ENCODE data around the gene NECTIN1.

The NECTIN1 gene

DNA sequence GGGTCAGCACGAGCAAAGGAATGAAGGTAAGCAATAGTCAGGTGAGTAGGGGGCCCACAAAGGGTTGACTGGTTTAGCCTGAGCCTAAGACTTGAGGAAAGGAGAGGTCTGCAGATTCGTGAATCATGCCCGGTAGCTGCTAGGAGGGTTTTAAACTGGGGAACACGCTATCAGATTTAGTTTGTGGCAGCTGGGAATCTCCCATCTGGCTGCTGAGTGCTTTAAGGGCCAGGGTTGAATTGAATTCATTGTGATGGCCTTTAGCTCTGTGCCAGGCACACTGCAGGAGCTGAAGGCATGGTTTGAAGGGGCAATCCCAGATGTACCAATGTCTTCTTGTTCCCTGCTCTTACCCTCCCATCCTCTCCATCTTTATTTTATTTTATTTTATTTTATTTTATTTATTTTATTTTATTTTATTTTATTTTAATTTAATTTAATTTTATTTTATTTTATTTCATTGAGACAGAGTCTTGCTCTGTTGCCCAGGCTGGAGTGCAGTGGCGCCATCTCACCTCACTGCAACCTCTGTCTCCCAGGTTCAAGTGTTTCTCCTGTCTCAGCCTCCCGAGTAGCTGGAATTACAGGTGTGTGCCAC, 1.9 kb upstream of the NECTIN1 start:
- no peak for DNase-seq (ENCODE audit: low read depth in 2 of 2)

DNA sequence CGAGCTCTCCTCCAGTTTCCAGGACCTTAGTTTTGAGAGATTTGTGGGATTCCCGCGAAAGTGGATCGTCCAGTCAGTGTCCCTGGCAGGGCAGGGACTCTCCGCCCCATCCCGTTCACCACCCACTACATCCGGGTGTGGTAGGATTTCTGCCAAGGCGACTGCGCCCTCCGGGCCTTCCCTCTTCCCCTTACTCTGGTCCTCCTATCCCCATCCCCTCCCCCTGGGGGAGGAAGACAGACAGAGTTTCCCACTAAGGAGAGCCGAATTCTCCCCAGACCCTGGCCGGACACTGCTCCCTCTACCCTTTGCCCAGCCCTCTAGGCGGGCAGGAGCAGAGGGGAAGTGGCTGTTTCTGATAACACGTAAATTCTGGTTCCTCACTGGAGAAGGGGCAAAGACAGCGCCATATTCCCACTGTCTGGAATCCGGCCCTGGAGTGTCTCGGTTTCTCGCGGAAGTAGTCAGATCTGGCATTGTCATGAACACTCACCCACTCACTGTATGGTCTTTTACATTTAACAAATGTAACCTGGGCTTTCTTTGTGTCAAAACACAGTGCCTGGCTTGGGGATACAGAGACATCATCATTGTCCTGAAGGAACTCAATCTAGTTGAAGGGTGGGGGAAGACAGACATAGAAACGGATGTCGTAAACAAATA, 1.1 kb upstream of the NECTIN1 start:
- DNase-seq (ENCODE audit: low read depth in 2 of 2), result no peak

DNA sequence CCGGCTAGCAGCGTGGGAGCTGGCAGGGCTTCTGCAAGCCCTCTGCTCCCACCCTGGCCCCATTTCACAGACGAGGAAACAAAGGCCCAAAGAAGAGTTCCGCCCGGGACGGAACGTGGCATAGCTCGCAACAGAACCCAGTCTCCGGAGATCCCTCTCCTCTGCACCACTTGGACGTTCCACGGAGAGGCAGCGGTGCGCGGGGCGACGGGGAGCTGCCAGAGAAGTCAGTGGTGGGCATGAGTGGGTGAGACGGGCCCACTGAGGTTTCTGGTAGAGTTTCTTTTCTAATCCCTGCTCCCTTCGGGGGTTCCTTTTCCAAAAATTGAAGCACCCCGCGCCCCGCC, 554 bp upstream of the NECTIN1 start:
- DNase-seq (ENCODE audit: low read depth in 2 of 2), result no peak

DNA sequence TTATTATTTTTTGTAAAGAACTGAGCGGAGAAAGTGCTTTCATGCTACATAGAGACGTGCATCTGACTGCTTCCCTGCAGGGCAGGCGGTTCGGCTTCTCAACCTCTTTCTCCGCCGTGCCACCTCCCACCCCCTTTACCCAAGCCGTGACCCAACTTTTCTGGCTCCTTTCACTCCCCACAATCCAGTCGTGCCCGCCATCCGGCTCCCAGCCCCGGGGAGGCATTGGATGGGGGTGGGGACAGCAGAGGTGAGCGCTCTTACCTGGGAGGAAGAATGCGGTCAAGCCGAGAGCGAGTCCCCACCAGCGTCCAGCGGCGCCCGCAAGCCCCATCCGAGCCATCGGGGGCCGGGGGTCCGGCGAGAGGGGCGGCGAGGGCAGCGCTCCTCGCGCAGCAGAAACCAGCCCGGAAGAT, 781 bp downstream of the NECTIN1 start:
- no peak for DNase-seq (ENCODE audit: low read depth in 2 of 2)

DNA sequence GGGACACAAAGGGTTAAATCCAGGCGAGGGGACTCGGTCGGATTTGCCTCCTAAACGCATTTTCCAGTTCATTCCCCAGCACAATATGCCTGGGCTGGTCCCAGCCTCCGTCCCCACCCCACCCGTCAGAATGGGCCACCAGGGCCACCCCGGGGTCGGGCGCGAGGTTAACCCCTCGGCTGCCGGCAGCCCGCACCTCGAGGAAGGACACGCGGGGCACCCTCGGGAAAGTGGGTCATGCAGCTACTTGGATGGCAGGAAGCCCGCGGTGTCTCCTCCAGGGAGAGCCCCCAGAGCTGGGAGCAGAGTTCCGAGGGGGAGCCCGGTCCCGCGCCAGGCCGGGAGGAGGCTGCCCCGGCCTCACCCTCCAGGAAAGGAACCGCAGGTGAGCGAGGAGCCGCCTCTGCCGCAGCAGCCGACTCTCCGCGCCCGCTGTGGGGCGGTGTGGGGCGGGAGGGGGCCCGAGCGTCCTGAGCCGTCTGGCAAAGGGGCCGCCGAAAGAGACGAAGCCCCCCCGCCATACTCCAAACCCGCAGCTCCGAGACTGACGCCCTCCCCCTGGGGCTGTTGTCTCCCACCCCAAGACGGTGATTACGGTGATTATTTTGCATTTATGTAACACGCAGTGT, 1.4 kb downstream of the NECTIN1 start:
- no peak for DNase-seq (ENCODE audit: low read depth in 2 of 2)

DNA sequence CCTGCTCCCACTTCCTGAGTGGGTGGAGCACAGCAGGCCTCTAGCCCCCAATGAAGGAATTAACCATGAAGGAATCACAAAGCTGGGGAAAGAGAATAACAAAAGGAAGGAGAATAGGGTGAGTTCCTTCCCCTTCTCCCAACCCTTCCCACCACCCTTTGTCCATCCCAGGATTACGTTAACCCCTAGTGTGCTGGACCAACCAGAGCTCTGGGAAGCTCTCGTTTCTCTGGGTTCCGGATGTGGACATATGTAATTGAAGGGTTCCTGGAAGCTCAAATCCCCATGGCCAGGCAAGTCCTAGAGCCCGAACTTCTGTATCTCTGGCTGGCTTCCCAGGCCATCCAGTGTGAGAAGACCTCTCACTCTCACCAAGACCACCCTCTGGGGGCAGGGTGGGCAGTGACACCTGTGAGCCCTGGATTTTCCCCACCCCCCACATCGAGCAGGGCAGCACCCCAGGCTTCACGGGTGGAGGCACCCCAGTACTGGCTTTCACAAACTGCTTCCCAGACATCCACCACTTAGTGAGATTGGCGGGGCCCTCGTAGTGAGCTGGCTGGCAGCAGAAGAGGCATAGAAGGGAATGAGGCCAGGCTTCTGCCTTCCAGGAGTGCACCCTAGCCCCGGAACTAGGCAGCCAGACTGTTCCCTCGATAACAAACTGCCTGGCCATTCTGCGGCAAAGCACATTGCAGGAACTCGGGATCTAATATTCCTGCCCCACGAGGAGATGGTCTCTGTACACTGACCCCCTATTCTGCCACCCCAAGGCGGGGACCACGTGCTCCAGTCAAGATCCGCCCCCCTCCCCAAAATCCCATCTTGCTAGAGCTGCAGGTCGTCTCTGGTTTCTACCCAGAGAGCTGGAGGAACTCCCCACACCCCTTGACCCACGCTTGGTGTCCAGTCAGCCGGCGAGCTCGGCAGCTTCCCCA, 2.1 kb downstream of the NECTIN1 start:
- no peak for DNase-seq (ENCODE audit: low read depth in 2 of 2)

DNA sequence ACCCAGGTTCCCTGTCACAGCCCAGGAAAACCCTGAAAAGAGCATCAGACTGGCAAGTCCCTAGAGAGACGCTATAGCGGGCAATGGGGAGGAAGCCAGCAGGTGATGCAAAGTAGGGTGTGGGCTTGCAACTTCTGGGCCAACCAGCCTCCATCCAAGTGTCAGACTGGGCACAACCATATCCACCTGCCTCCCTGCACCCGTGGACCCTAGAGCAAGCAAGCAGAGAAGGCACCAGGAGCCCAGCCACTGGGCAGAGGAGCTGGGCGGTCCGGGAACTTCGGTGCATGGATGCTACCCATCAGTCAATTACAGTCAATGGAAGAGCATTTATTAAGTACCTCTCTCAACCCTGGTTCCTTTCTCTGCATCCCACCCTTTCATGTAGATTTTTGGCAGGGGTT, 2.8 kb downstream of the NECTIN1 start:
- DNase-seq (ENCODE audit: low read depth in 2 of 2), result no peak

DNA sequence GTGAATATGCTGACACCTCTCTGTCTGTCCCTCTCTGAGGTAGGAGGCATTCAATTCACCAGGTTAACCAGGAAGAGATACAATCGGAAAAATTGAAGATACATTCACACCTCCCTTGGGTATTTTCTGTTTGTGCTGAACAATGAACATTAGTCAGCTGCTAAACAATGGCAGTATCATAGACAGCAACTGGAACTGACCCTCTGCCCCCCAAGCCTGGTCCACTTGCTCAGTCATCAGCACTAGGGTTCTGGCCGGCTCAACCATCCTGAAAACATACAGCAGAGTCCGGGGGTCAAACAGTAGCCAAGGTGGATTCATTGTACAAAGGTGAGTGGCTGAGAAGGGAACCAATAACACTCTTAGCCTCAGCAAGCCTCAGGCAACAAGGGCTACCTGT, 4.0 kb downstream of the NECTIN1 start:
- DNase-seq (ENCODE audit: low read depth in 2 of 2), result no peak

DNA sequence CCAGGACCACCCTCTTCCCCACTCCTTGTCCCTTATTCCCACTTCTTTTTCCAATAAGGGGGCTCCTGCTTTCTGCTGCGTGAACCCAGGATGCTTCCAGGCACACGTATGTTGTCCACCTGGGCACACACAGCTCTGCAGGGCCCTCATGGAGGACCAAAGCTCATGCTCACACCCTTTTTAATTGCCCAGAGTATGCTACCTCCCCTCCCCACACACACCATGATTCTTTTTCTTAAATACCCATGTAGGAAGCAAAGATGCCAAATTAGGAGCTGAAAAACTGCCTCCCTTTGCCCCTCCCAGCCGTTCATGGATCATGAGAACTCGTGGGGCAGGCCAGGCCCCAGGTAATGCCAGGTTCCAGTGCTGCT, 5.1 kb downstream of the NECTIN1 start:
- DNase-seq (ENCODE audit: low read depth in 2 of 2), result no peak

DNA sequence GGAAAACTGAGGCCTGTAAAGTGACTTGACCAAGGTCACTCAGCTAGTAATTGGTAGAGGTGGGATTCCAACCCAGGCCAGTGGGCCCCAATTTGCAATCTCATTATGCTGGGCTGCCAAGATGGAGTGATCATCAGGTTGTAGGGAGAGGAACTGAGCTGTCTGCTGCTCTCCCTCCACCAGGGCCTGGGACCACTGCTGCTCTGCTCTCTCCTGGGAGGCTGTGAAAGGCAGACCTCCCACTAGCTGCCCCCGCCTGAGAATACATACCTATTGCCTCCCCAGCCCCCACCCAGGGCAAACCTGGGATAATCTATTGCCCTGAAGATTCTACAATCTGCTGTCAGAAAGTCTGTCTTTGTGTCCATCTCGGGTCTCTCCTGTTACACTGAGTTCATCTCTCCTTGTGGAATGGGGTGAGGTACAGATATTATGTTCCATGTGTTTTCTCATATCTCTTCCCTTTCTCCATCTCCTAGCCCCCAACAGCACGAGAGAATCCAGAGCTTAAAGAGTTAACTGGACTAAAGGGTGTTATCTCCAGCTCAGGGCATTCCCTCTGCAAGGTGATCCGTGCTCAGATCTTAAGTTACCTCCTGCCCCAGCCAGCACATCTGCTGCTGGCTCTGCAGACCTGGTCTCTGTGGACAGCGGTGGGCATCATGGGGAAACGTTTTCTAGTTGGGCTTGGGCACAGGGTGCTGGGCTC, 5.6 kb downstream of the NECTIN1 start:
- DNase-seq (ENCODE audit: low read depth in 2 of 2), result no peak

DNA sequence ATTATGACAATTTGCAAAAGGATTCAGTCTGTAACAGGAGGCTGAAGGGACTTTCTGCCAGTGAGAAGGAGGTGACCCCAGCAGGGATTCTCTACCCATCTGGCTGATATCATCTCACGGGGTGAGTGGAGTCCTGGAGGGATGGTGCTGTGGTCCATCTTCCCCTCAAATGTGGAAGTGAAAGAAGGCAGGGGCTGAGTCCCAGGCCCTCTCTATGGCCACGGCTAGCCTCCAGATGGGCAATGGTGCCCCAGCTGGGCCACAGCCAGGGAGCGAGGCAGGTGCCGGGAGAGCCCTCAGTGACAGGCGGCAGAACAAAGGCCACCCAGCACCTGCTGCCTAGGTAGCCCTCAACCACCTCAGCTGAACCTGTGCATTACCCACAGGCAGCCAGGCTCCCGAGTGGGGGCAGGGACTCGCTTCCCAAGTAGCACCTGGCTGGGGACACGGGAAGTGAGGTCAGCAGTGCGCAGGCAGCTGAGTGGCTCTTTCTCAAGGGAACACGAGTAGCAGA, 6.7 kb downstream of the NECTIN1 start:
- DNase-seq (ENCODE audit: low read depth in 2 of 2), result no peak

DNA sequence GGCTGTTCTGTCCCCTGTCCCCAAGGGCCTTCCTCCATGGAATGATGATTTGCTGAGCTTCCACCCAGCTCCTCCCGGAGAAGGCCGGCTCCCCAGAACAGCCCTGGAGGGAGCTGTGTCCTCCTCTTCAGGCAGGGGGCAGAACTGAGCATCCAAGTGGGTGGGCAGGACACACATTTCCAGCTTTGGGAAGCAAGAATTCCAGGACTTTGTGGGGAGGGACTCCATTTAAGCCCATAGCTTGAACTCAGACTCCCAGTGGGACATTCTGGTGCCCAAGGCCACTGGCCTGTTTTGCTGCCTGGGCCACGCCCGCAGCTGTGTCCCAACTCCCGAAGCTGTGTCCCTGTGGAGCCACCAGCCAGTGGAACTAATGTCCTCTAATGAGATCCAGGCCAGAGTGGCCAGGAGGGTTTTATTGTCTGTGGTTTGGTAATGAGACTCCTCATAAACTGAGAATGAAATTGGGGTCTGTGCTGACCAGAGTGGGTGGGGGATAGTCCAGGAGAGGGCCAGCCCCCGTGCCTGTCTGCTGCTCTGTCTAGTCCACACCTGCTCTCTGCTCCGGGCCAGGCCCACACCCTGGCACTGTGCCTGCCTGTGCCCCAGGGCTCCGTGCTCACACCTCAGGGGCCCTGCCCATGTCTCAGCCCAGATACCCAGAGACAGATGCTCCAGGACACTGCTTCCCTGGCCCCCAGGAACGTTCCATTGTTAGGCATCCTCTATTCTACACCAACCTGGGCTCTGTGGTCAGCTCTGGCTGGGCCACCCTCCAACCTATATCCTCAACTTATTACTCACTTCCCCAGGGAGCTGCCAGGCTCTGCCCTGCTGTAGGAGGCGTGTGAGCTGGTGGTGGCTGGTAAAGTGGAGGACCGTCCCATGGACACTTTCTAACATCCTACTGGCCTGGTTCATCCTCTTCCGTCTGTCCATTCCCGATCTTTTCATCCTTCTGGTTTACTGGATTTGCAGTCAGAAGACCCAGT, 7.6 kb downstream of the NECTIN1 start:
- DNase-seq (ENCODE audit: low read depth in 2 of 2), result no peak

DNA sequence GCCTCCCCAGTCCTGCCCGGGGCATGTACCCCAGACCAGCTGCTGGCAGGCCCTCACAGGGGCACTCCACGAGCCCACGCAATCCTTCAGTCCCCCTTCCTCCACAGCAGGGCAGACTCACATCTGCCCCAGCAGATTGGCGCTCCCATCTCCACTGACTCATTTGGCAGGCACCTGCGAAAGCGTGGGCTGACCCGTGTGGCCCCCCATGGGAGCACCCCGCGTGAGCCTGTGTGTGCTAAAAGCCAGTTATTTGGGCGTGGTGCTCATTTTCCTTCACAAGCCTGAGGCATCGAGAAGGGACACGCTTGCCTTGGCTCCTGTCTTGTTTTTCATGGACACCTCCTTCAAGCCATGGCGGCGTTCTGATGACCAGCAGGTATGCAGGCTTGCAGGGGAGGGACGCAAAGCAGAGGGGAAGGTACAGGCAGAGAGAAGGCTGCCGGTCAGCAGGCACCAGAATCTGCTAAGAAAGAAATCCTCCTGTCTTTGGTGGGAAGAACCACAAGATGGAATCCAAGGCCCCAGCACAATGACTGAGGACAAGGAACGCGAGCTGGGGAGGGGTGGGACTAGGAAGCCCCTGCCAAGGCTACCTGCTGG, 8.6 kb downstream of the NECTIN1 start:
- DNase-seq (ENCODE audit: low read depth in 2 of 2), result no peak

DNA sequence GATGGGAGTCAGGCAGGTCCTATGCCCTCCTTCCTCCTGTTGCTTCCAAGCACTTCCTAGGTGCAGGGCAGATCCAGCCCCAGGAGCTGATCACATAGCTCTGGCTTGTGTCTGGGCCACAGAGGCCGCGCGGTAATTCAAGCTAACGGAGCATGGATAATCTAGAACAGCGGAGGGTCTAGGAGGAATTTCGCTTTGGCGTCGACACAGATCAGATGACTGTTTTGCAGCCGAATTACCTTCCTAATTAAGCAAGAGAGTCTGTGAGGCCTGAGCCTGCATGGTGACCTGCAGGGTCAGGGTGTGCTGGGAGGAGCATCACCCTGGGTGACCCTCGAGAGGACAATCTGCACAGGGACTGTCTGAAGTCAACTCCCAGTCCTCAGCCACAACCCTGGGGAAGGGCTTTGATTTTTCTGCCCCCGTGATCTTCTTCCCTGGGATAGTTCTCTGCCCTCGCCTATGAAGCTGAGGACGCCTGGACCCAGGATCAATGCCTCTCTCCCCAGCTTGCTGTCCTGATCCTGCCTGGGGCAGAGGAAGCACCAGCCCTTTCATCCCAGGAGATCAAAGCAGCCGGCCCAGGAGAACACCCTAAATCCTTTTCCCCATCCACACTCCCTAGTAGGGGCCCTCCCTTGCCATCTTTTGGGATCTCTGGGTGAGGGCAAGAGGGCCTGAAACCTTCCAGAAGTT, 11.0 kb downstream of the NECTIN1 start:
- no peak for DNase-seq (ENCODE audit: low read depth in 2 of 2)

DNA sequence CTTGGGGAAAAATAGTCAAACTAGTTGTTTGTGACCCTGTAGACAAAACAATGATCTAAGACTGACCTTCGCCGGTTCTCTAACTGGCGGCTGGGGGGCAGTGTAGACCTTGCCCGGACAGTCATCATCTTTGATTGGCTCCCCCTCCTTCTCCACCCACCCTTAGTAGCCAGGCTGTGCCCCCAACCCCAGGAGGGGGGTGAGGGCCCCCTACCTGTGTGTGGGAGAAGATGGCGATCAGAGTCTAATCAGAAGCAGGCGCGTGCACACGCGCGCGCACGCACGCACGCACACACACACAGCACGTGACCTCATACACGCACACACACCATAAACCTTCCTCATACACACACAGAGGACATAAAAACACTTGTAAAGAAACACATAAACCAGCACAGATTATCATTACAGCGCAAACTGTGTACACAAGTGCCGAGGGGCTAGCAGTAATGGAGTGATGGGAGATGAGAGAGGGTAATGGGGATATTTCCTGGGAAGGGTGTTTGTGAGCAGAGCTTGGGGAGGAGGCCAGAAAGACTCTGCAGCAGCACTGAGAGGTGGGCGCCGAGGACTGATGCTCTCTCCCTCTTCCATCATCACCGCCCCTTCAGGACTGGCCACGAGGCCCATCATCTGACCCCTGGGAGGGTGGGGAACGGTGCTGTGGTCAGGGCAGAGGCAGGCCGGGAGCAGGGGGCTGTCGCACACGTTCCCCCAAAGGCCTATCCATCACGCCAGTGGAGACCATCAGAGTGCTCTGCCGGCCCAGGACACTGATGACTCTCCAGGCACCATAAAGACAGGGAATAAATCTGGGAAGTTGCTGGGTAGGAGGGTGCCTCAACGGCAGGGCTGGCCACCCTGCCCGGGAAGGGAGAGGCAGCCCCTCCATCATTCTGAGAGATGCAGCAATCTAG, 12.2 kb downstream of the NECTIN1 start:
- no peak for DNase-seq (ENCODE audit: low read depth in 2 of 2)

DNA sequence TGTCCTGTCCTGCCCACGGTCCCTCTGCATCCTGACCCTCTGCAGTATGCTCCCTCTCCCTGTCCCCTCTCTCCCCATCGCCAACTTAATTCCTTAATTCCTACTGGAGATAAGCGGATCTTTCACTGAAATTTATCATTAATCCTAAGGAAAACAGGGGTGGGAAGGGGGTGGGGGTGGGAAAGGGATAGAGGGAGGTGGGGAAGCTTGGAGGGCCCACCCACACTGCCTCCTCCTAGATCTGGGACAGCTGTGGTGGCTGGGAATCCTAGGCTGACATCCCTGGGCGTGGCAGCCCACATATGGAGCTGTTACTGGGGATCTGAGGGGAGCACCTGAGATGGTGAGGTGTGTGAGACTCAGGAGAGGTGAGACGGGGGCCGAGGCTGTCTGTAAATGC, 14.4 kb downstream of the NECTIN1 start:
- DNase-seq (ENCODE audit: low read depth in 2 of 2), result no peak

DNA sequence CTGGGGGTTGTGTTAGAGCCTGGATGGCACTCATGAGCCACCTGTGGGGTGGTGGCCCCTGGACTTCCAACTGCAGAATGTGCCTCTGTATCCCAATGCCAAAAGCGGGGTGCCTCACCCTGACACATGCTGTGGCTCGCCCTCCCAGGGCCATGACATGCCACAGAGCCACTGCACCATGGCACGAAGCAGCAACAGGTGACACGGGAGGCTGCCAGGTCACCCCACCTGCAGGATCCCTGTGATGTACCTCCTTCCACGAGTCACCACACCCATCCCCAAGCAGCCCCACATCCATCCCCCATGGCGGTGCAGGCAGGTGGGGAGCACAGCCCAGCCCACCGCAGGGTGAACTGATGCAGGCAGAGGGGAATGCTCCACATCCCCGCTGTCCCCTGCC, 14.8 kb downstream of the NECTIN1 start:
- no peak for DNase-seq (ENCODE audit: low read depth in 2 of 2)

DNA sequence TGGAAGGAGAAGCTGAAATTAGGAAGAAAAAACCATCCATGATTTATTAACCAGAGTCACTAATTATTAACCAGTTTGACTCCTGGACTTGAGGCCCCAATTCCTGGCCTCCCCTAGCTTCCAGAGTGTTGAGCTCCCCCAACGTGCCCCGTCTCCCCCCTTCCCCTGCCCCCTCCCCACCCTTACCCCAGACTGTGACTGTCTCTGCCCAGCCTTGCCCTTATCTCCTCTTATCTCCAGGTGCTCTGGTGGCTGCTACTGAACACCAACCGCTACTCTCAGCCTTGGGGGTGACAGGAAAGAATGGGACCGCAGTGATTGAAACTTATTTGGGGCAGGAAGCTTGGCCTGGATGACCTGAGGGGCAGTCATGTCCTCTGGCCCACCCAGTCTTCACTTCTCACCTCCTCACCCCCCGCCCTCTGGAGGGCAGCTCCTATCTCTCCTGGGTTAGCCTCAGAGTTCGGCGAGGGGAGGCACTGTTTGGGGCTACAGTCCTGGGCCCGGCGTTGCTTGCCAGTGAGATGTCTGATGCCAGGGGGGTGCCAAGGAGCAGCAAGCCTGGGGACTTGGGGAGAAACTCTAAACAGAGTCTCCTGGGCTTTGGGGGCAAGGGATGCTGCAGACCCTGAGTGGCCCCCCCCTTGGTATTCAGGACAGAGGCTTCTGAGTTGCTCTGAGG, 15.5 kb downstream of the NECTIN1 start:
- no peak for DNase-seq (ENCODE audit: low read depth in 2 of 2)

Measured in stimulated activated CD4-positive, alpha-beta T cell treated with anti-CD3 and anti-CD28 coated beads, Interleukin-12 subunit alpha, Interleukin-12 subunit beta, amount 100 ng/mL, for 24 hours (primary cell).